ENCODE measurements around the gene THOP1.

DNA sequence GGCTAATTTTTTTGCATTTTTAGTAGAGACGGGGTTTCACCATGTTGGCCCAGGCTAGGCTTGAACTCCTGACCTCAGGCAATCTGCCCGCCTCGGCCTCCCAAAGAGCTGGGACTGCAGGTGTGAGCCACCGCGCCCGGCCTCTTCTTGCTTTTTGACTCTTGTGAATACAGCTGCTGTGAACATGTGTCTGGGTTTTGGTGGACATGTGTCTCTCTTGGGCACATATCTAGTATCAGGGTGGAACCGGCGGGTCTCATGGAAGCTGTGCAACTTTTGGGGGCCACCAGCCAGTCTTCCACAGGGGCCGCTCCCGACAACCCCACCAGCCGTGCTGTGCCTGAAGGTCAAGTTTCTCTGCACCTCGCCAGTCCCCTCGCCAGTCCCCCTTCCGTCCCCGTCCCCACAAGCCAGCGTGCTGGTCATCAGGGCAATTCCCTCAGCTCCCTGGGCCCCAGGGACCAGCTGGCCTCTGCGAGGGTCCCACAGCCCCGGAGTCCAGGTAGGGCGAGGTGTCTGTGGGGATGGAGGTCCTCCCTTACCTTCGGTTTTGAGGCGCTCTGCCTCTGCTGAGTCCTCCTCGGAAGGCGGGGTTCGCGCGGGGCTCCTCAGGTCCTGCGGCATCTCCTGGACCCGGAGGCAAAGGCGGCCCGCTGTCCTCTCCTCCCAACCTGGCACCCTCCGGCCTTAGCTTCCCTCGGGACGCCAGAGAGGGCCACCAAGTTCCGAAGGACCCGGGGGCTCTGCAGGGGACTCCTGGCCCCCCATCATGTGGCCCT, 18.5 kb upstream of the THOP1 start:
- TF ChIP-seq, protein P1, sequence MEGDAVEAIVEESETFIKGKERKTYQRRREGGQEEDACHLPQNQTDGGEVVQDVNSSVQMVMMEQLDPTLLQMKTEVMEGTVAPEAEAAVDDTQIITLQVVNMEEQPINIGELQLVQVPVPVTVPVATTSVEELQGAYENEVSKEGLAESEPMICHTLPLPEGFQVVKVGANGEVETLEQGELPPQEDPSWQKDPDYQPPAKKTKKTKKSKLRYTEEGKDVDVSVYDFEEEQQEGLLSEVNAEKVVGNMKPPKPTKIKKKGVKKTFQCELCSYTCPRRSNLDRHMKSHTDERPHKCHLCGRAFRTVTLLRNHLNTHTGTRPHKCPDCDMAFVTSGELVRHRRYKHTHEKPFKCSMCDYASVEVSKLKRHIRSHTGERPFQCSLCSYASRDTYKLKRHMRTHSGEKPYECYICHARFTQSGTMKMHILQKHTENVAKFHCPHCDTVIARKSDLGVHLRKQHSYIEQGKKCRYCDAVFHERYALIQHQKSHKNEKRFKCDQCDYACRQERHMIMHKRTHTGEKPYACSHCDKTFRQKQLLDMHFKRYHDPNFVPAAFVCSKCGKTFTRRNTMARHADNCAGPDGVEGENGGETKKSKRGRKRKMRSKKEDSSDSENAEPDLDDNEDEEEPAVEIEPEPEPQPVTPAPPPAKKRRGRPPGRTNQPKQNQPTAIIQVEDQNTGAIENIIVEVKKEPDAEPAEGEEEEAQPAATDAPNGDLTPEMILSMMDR (IDR thresholded peaks at IDR 0.05): no peak
- no peak for TF ChIP-seq POLR2A (IDR thresholded peaks at IDR 0.05)

All from heart left ventricle (tissue), 13 donors.